HK-2 (cell line): Measurements from ENCODE around the gene RPS6KB1.
"Not testable (repeated sequence)": the region's sequence is repeated elsewhere in the genome, so short reads cannot be mapped to it uniquely, and the experiment has no call there.

ENCODE experiments used
- DNase-seq: peaks from one replicate; pipeline ENCODE4 v3.0.0-alpha.2; 2018; ENCODE audit not compliant: unreplicated experiment

The RPS6KB1 gene

GRCh38 chr17:59892924-59893675 is at the start of gene RPS6KB1, which contains the start of gene TUBD1:
TSS of gene RPS6KB1 (plus strand) at chr17:59893121. CDS start at chr17:59893185, 64 bp downstream.
TSS of gene TUBD1 (minus strand) at chr17:59892943. CDS start at chr17:59891002, 1,941 bp downstream.
- DNase-seq = peak; percentile 96

DNA sequence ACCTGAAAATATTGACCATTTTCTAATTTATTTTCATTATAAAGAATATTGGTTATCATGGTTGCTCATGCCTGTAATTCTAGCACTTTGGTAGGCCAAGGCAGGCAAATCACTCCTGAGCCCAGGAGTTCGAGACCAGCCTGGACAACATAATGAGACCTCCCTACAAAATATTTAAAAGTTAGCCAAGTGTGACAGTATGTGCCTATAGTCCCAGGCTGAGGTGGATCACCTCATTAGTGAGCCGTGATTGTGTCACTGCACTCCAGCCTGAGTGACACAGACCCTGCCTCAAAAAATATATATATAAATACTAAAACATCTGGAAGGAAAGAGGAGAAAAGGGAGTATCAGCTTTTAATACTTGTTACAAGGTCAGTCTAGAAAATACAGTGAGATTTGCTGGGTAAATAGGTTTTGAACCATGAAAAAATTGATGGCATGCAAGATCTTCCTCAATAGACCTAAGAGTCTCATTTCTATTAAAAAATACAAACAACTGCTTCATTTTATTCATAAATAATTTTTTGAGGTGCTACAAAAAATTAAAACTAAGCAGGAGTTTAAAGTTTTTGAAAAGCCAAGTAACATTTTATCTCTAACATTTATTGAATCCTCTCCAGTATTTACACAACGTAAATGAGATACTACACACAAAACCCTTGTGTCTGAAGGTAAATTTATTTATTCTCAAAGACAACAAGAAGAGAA is 47.9 kb upstream of the RPS6KB1 start:
- peak; percentile 64 for DNase-seq

- peak; percentile 67 for DNase-seq
Observed at GRCh38 chr17:59845595-59846393, 47.1 kb upstream of the RPS6KB1 start.

- DNase-seq = peak; percentile 79
Observed at GRCh38 chr17:59846394-59847165, 46.3 kb upstream of the RPS6KB1 start.

GRCh38 chr17:59848385-59848668 is 44.6 kb upstream of the RPS6KB1 start:
- DNase-seq = no peak

- DNase-seq = peak; percentile 21
Observed at GRCh38 chr17:59848778-59849177, 44.1 kb upstream of the RPS6KB1 start.

- DNase-seq = not testable (repeated sequence)
Observed at GRCh38 chr17:59850311-59850710, 42.6 kb upstream of the RPS6KB1 start.

GRCh38 chr17:59851439-59852375 is 41.2 kb upstream of the RPS6KB1 start:
- DNase-seq = peak; percentile 18

DNA sequence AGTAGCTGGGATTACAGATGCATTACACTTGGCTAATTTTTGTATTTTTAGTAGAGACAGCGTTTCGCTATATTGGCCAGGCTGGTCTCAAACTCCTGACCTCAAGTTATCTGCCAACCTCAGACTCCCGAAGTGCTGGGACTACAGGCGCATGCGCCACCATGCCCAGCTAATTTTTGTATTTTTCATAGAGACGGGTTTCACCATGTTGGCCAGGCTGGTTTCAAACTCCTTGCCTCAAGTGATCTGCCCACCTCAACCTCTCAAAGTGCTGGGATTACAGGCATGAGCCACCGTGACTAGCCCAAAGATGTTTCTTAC is 40.1 kb upstream of the RPS6KB1 start:
- not testable (repeated sequence) for DNase-seq

DNA sequence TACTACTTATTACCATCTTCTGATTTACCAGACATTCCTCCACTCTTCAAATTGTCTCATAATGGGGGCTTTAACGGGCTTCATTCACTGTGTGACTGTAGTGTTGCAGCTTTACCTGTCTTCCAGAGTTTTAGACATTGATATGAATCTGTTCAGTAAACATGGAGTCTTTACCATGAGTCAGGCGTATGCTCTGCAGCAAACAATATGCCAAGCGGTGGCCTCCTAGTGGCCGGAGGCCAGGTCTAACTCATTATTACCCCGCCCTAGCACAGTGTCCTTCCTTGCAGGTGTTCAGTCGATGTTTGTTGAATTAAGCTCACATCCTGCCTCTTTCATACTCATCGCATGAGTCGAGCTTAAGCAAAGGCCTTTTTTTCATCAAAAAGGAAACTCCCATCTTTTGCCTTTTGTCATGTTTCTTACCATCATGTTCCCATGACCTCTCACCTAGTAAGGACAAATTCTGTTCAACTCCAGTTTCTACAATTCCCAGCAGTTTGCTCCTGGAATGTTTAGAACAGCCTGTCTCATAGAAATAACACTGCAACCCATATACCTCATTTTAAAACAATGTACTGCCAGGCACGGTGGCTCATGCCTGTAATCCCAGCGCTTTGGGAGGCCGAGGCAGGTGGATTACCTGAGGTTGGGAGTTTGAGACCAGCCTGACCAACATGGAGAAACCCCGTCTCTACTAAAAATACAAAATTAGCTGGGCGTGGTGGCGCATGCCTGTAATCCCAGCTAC is 39.6 kb upstream of the RPS6KB1 start:
- DNase-seq = peak; percentile 77

DNA sequence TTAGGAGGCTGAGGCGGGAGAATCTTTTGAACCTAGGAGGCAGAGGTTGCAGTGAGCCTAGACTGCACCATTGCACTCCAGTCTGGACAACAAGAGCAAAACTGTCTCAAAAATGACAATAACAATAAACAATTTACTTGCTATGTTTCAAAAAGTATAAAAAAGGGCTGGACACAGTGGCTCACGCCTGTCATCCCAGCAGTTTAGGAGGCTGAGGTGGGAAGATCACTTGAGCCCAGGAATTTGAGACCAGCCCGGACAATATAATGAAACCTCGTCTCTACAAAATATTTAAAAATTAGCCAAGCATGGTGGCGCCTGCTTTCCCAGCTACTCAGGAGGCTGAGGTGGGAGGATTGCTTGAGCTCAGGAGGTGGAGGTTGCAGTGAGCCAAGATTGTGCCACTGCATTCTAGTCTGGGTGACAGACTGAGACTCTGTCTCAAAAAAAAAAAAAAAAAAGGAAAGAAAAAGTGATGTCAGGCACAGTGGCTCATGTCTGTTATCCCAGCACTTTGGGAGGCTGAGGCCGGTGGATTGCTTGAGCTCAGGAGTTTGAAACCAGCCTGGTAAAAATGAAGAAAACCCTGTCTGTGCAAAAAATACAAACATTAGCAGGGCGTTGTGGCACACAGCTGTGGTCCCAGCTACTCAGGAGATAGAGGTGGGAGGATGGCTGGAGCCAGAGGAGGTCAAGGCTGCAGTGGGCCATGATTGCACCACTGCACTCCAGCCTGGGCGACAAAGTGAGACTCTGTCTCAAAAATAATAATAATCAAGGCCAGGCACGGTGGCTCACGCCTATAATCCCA is 38.8 kb upstream of the RPS6KB1 start:
- not testable (repeated sequence) for DNase-seq

DNA sequence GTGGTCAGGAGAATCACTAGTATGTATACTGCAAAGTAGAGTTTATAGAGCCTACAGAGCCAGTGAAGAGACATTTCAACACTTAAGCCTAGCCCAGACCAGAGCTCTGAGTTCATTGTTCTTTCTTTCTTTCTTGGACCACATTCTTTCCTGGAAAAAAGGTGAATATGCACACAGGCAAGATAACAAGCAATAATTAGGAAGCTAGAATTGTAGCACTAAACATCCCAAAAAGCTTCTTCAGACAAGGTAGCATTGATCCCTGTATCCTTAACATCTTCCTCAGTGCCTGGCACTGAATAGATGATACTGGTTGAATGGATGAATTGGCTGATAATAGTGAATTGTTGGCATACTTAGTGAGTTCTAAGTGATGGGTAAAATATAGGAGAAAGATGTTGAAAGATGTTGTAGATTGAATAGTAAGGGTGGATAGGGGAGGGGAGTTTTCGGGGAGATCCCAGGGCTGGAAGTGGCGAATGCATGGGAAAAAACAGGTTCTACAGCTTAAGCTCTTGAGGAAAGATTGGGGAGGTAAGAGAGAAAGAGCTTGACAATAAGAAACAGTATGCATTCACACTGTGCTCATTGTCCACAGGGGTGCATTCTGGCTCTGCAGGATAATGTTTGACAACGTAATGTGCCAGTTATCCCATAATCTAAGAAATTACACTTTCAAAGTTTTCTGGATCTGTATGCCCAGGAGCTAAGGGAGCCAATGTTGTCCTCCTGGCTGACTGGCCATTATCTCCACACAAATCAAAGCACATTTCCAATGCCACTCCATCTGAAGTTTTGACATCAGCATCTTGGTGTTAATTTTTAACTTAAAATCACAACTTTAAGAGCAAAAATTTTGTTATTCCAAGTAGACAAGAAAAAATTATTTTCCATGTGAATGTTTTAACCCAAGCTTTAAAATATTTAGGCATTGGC is 35.8 kb upstream of the RPS6KB1 start:
- no peak for DNase-seq

DNA sequence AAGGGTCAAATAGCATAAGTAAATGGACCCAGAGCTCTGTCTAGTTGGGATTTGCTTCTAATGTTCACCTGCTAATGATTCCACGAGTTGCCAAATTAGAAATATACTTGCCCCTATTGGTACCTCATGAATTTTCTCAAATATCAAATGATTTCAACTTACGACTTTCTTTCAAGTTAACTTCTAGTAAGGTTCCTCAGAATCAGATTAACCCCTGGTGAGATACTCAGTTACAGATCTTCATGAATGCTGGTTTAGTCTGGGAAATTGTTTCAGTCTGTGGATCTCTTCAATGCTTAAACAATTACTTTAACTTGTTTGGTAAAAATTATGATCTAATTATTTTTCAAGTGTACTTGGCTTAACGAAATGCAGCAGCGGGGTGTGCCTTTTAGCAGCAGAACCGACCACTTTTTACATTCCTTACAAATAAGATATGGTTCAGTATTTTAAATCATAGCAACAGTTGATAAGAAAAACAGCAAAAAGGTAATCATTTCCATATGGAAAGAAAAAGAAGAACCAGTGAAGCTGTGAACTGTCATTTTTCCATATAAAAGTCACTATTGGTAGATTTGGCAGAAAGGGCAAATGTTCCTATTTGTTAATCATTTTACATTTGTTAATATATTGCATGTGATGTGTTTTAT is 34.6 kb upstream of the RPS6KB1 start:
- no peak for DNase-seq

DNA sequence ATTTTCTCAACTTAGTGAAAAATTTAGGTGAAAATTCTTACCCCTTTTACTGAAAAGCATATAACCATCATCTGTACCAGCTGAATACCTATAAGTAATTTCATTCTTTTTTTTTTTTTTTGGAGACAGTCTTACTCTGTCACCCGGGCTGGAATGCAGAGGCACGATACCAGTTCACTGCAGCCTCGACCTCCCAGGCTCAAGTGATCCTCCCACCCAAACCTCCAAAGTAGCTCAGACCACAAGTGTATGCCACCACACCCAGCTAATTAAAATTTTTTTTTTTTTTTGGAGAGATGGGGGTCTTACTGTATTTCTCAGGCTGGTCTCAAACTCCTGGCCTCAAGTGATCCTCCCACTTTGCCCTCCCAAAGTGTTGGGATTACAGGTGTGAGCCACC is 34.0 kb upstream of the RPS6KB1 start:
- no peak for DNase-seq

- no peak for DNase-seq
Observed at GRCh38 chr17:59859444-59860025, 33.4 kb upstream of the RPS6KB1 start.

- no peak for DNase-seq
Observed at GRCh38 chr17:59863616-59864015, 29.3 kb upstream of the RPS6KB1 start.

- no peak for DNase-seq
Observed at GRCh38 chr17:59869941-59870218, 23.0 kb upstream of the RPS6KB1 start.
